ENCODE data around the gene OR3A3. TPM values are rescaled to one million over a fixed set of nuclear protein-coding genes. Genes with fewer than 3 reads are reported as not detected.

OR3A3 gene
- total and polyA plus RNA-seq, 2 experiments from 2014 or later = not detected

DNA sequence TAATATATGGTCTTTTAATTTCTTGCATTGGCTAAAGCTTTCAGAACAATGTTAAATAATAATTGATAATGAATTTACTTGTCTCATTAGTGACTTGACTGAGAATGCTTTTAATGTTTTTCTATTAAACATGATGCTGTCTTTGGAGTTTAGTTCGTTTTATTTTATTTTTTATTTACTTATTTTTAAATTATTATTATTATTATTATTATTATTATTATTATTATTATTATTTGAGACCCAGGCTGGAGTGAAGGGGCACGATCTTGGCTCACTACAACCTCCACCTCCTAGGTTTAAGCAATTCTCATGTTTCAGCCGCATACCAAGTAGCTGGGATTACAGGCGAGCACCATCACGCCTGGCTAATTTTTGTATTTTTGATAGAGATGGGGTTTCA is 4.4 kb downstream of the OR3A3 start (continued):
- TF ChIP-seq, protein P1, sequence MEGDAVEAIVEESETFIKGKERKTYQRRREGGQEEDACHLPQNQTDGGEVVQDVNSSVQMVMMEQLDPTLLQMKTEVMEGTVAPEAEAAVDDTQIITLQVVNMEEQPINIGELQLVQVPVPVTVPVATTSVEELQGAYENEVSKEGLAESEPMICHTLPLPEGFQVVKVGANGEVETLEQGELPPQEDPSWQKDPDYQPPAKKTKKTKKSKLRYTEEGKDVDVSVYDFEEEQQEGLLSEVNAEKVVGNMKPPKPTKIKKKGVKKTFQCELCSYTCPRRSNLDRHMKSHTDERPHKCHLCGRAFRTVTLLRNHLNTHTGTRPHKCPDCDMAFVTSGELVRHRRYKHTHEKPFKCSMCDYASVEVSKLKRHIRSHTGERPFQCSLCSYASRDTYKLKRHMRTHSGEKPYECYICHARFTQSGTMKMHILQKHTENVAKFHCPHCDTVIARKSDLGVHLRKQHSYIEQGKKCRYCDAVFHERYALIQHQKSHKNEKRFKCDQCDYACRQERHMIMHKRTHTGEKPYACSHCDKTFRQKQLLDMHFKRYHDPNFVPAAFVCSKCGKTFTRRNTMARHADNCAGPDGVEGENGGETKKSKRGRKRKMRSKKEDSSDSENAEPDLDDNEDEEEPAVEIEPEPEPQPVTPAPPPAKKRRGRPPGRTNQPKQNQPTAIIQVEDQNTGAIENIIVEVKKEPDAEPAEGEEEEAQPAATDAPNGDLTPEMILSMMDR (conservative IDR thresholded peaks at IDR 0.05; ENCODE audit: low read depth in 2 of 2) = no peak

DNA sequence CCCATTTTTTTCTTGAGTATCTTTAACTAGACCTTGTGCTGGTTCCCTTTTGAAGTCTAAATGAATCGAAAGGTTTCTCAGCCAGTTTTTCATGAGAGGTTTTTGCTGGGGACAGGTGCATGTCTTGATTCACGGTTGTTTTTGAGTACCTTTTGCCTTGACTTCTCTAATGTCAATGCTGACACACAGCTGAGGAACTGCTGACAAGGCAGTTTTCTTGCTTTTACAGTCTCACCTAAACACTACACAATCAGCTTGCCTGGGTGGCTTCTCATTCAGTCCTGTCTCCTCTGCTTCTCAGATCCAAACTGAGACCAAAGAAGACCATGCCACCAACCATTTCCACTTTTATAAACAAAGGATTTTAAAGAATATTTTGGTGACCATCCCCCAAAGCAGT is 7.1 kb downstream of the OR3A3 start:
- Histone ChIP-seq H2AFZ (no peak overlapping the region), H3K9me2 (ENCODE audit: insufficient read depth) (peaks cover 17% of the 10 kb centered on the region), H3K4me3 (no peak overlapping the region), H3K79me2 (replicated peaks; ENCODE audit: insufficient read depth) (no peaks in the 10 kb centered on the region), H3K27ac (ENCODE audit: low read depth) (no peak overlapping the region), H4K20me1 (replicated peaks; ENCODE audit: insufficient read depth) (no peaks in the 10 kb centered on the region), H3K36me3 (ENCODE audit: insufficient read depth) (no peaks in the 10 kb centered on the region), H3K4me2 (no peak overlapping the region), H3K27me3 (ENCODE audit: insufficient read depth) (no peaks in the 10 kb centered on the region), H3F3A (replicated peaks; ENCODE audit: low read depth) (no peaks in the 10 kb centered on the region), H3K4me1 (ENCODE audit: insufficient read depth) (no peaks in the 10 kb centered on the region)
- ATAC-seq (no peak), DNase-seq (ENCODE audit: low spot score) (no peak)
- H3K4me3 Mint-ChIP-seq = no peak overlapping the region
- peaks cover 1% of the 10 kb centered on the region for H3K27me3 Mint-ChIP-seq (ENCODE audit: insufficient read depth, low read depth, poor library complexity)
- peaks cover 2% of the 10 kb centered on the region; the same call in 1 of the 3 replicates for H3K36me3 Mint-ChIP-seq (ENCODE audit: low read depth)
- no peak for TF ChIP-seq POLR2AphosphoS5 (IDR thresholded peaks at IDR 0.05; ENCODE audit: low read depth)
- no peak for TF ChIP-seq EZH2 (IDR thresholded peaks at IDR 0.05; ENCODE audit: low read depth, unreplicated experiment)
- no peak for TF ChIP-seq NANOG (IDR thresholded peaks at IDR 0.05; ENCODE audit: borderline replicate concordance)
- no peak for TF ChIP-seq STAT1 (IDR thresholded peaks at IDR 0.05; ENCODE audit: unreplicated experiment)
- TF ChIP-seq CREB1 (CRISPR knock-in tag; IDR thresholded peaks at IDR 0.05; ENCODE audit: low read depth) = no peak
- TF ChIP-seq, protein P2, sequence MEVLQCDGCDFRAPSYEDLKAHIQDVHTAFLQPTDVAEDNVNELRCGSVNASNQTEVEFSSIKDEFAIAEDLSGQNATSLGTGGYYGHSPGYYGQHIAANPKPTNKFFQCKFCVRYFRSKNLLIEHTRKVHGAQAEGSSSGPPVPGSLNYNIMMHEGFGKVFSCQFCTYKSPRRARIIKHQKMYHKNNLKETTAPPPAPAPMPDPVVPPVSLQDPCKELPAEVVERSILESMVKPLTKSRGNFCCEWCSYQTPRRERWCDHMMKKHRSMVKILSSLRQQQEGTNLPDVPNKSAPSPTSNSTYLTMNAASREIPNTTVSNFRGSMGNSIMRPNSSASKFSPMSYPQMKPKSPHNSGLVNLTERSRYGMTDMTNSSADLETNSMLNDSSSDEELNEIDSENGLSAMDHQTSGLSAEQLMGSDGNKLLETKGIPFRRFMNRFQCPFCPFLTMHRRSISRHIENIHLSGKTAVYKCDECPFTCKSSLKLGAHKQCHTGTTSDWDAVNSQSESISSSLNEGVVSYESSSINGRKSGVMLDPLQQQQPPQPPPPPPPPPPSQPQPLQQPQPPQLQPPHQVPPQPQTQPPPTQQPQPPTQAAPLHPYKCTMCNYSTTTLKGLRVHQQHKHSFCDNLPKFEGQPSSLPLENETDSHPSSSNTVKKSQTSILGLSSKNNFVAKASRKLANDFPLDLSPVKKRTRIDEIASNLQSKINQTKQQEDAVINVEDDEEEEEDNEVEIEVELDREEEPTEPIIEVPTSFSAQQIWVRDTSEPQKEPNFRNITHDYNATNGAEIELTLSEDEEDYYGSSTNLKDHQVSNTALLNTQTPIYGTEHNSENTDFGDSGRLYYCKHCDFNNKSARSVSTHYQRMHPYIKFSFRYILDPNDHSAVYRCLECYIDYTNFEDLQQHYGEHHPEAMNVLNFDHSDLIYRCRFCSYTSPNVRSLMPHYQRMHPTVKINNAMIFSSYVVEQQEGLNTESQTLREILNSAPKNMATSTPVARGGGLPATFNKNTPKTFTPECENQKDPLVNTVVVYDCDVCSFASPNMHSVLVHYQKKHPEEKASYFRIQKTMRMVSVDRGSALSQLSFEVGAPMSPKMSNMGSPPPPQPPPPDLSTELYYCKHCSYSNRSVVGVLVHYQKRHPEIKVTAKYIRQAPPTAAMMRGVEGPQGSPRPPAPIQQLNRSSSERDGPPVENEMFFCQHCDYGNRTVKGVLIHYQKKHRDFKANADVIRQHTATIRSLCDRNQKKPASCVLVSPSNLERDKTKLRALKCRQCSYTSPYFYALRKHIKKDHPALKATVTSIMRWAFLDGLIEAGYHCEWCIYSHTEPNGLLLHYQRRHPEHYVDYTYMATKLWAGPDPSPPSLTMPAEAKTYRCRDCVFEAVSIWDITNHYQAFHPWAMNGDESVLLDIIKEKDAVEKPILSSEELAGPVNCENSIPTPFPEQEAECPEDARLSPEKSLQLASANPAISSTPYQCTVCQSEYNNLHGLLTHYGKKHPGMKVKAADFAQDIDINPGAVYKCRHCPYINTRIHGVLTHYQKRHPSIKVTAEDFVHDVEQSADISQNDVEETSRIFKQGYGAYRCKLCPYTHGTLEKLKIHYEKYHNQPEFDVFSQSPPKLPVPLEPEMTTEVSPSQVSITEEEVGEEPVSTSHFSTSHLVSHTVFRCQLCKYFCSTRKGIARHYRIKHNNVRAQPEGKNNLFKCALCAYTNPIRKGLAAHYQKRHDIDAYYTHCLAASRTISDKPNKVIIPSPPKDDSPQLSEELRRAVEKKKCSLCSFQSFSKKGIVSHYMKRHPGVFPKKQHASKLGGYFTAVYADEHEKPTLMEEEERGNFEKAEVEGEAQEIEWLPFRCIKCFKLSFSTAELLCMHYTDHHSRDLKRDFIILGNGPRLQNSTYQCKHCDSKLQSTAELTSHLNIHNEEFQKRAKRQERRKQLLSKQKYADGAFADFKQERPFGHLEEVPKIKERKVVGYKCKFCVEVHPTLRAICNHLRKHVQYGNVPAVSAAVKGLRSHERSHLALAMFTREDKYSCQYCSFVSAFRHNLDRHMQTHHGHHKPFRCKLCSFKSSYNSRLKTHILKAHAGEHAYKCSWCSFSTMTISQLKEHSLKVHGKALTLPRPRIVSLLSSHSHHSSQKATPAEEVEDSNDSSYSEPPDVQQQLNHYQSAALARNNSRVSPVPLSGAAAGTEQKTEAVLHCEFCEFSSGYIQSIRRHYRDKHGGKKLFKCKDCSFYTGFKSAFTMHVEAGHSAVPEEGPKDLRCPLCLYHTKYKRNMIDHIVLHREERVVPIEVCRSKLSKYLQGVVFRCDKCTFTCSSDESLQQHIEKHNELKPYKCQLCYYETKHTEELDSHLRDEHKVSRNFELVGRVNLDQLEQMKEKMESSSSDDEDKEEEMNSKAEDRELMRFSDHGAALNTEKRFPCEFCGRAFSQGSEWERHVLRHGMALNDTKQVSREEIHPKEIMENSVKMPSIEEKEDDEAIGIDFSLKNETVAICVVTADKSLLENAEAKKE (CRISPR knock-in tag; IDR thresholded peaks at IDR 0.05) = no peak
- H3K9me3 Mint-ChIP-seq = peaks cover 29% of the 10 kb centered on the region
- H3K4me1 Mint-ChIP-seq = no peaks in the 10 kb centered on the region
- no peak overlapping the region for H3K27ac Mint-ChIP-seq

Data from GM23338 (cell line).